Measurements from ENCODE around the gene GFRA1. TPM values are rescaled to one million over a fixed set of nuclear protein-coding genes. Genes with fewer than 3 reads are reported as not detected.

GFRA1 gene
- polyA plus RNA-seq, 1 of the 3 experiments (the other 2 are of a cell fraction) = 1.6 TPM

DNA sequence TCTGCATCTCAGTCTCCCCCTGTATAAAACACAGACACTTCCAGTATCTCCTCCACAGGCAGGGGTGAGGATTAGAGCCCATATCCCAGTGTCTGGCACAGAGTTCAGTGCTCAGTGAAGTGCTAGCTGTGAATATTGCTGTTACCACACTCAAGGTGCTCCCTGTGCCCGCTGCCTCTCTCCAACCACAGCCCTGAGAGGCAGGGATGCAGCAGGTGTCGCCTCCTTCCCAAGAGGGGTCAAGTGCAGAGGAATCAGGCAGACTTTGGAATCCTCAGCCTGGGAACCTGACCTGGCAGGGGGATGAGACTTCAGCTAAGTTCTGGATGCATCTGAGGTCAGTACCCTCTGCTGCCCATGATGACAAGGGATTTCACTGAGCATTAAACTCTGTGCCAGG is 163.1 kb downstream of the GFRA1 start (continued):
- TF ChIP-seq, protein P1, sequence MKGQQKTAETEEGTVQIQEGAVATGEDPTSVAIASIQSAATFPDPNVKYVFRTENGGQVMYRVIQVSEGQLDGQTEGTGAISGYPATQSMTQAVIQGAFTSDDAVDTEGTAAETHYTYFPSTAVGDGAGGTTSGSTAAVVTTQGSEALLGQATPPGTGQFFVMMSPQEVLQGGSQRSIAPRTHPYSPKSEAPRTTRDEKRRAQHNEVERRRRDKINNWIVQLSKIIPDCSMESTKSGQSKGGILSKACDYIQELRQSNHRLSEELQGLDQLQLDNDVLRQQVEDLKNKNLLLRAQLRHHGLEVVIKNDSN (IDR thresholded peaks at IDR 0.05; ENCODE audit: borderline replicate concordance, low read depth) = no peak
- TF ChIP-seq MXI1 (IDR thresholded peaks at IDR 0.05; ENCODE audit: low read depth, low read length) (no peak), FOXM1 (IDR thresholded peaks at IDR 0.05; ENCODE audit: low read depth) (no peak), TAF1 (IDR thresholded peaks at IDR 0.05; ENCODE audit: borderline replicate concordance, low read depth, low read length) (no peak), SIN3A (IDR thresholded peaks at IDR 0.05; ENCODE audit: borderline replicate concordance, low read depth, low read length) (no peak)

- Histone ChIP-seq H4K20me1 (ENCODE audit: insufficient read depth) (no peaks in the 10 kb centered on the region), H2AFZ (ENCODE audit: low read depth) (no peak overlapping the region), H3K9ac (no peak overlapping the region), H3K79me2 (ENCODE audit: insufficient read depth) (no peaks in the 10 kb centered on the region), H3K9me3 (no peaks in the 10 kb centered on the region), H3K27me3 (ENCODE audit: insufficient read depth) (no peaks in the 10 kb centered on the region), H3K4me3 (ENCODE audit: low read depth in 2 of 2, low read length in 1 of 2) (no peak overlapping the region), H3K4me2 (no peak overlapping the region), H3K4me1 (ENCODE audit: control insufficient read depth in 1 of 2, insufficient read depth in 2 of 2, low read depth in 1 of 2, low read length in 1 of 2) (peaks cover 0 to under 1% of the 10 kb centered on the region in 2 experiments; a peak in 1 of 4 replicates), H3K36me3 (replicated peaks in 1 of 2; ENCODE audit: control insufficient read depth in 1 of 2, insufficient read depth in 2 of 2, low read length in 1 of 2) (no peaks in the 10 kb centered on the region), H3K9me2 (no peaks in the 10 kb centered on the region), H3F3A (replicated peaks; ENCODE audit: insufficient read depth) (no peaks in the 10 kb centered on the region), H3K27ac (ENCODE audit: low read depth in 2 of 2, low read length in 1 of 2) (no peak overlapping the region)
- ChIA-PET CTCF (interaction anchor here (1.2 kb wide), 1 partner anchor 178 kb away, joined by 3 read pairs; no protein-coding TSS in a partner anchor), POLR2A (no interaction called here)
- 49% methylated on average over 8 of the region's 8 CpGs for WGBS (ENCODE audit: low lambda C conversion rate)
- no peak for TF ChIP-seq ZBTB33 (IDR thresholded peaks at IDR 0.05; ENCODE audit: borderline replicate concordance, low read depth)
- TF ChIP-seq YY1 (IDR thresholded peaks at IDR 0.05; ENCODE audit: low read depth) = no peak
- no peak for TF ChIP-seq NFIC (IDR thresholded peaks at IDR 0.05; ENCODE audit: borderline replicate concordance)
- DNase-seq = no peak
Observed at GRCh38 chr10:116109481-116109880, 163.5 kb downstream of the GFRA1 start.

- CTCF ChIA-PET = interaction anchor here (0.8 kb wide), 1 partner anchor 44 kb away, joined by 3 read pairs; no protein-coding TSS in a partner anchor
- TF ChIP-seq MEF2A (IDR thresholded peaks at IDR 0.05; ENCODE audit: borderline replicate concordance, low read depth) (no peak), JUND (IDR thresholded peaks at IDR 0.05) (no peak), EP300 (IDR thresholded peaks at IDR 0.05; ENCODE audit: borderline replicate concordance in 1 of 2, low read depth in 1 of 2, low read length in 1 of 2) (no peak), CTCF (IDR thresholded peaks at IDR 0.05) (no peak), TCF12 (IDR thresholded peaks at IDR 0.05) (no peak), SIN3A (IDR thresholded peaks at IDR 0.05; ENCODE audit: borderline replicate concordance, low read depth, low read length) (no peak), RCOR1 (IDR thresholded peaks at IDR 0.05; ENCODE audit: low read length) (no peak), PBX3 (IDR thresholded peaks at IDR 0.05) (no peak), GABPA (IDR thresholded peaks at IDR 0.05; ENCODE audit: low read depth) (no peak), RXRA (IDR thresholded peaks at IDR 0.05; ENCODE audit: borderline replicate concordance, low read depth) (no peak)
- TF ChIP-seq, protein P2, sequence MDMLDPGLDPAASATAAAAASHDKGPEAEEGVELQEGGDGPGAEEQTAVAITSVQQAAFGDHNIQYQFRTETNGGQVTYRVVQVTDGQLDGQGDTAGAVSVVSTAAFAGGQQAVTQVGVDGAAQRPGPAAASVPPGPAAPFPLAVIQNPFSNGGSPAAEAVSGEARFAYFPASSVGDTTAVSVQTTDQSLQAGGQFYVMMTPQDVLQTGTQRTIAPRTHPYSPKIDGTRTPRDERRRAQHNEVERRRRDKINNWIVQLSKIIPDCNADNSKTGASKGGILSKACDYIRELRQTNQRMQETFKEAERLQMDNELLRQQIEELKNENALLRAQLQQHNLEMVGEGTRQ (IDR thresholded peaks at IDR 0.05; ENCODE audit: borderline replicate concordance, low read depth, low read length) = no peak
- TF ChIP-seq, protein P3, sequence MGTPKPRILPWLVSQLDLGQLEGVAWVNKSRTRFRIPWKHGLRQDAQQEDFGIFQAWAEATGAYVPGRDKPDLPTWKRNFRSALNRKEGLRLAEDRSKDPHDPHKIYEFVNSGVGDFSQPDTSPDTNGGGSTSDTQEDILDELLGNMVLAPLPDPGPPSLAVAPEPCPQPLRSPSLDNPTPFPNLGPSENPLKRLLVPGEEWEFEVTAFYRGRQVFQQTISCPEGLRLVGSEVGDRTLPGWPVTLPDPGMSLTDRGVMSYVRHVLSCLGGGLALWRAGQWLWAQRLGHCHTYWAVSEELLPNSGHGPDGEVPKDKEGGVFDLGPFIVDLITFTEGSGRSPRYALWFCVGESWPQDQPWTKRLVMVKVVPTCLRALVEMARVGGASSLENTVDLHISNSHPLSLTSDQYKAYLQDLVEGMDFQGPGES (IDR thresholded peaks at IDR 0.05; ENCODE audit: low read depth, low read length) = no peak
Observed at GRCh38 chr10:116108095-116108494, 164.9 kb downstream of the GFRA1 start.

More at GRCh38 chr10:116108095-116108494, 164.9 kb downstream of the GFRA1 start:
- H3K9me2 ChIP-seq = no peaks in the 10 kb centered on the region
- POLR2A ChIA-PET = no interaction called here
- H3K9me3 ChIP-seq = no peaks in the 10 kb centered on the region
- H3K4me2 ChIP-seq = no peak overlapping the region
- peaks cover 0 to 9% of the 10 kb centered on the region in 2 experiments; a peak in 1 of 4 replicates for H3K4me1 ChIP-seq (ENCODE audit: control insufficient read depth in 1 of 2, insufficient read depth in 2 of 2, low read depth in 1 of 2, low read length in 1 of 2)
- no peak overlapping the region for H3K9ac ChIP-seq
- no peaks in the 10 kb centered on the region for H3F3A ChIP-seq (replicated peaks; ENCODE audit: insufficient read depth)
- H4K20me1 ChIP-seq (ENCODE audit: insufficient read depth) = no peaks in the 10 kb centered on the region
- H3K27me3 ChIP-seq (ENCODE audit: insufficient read depth) = no peaks in the 10 kb centered on the region
- H2AFZ ChIP-seq (ENCODE audit: low read depth) = no peak overlapping the region
- WGBS (ENCODE audit: low lambda C conversion rate) = 42% methylated on average over 3 of the region's 3 CpGs
- no peaks in the 10 kb centered on the region for H3K79me2 ChIP-seq (ENCODE audit: insufficient read depth)
- H3K4me3 ChIP-seq (ENCODE audit: low read depth in 2 of 2, low read length in 1 of 2) = no peak overlapping the region
- no peak overlapping the region for H3K27ac ChIP-seq (ENCODE audit: low read depth in 2 of 2, low read length in 1 of 2)
- no peak for DNase-seq
- H3K36me3 ChIP-seq (replicated peaks in 1 of 2; ENCODE audit: control insufficient read depth in 1 of 2, insufficient read depth in 2 of 2, low read length in 1 of 2) = no peaks in the 10 kb centered on the region

Data from SK-N-SH (cell line).